ENCODE data around the gene BNC2. TPM values are rescaled to one million over a fixed set of nuclear protein-coding genes. Genes with fewer than 3 reads are reported as not detected.

The BNC2 gene
- total and polyA plus RNA-seq, 2 of the 13 experiments (the other 11 are each of a cell fraction or from before 2014, with no cell fraction given) = not detected

GRCh38 chr9:16767366-16767765, 103.1 kb downstream of the BNC2 start:
- Histone ChIP-seq H3K4me2 (ENCODE audit: low read depth, low read length) (no peak overlapping the region), H4K20me1 (ENCODE audit: insufficient read depth, low read length) (no peaks in the 10 kb centered on the region), H3K4me3 (replicated peaks in 1 of 3; ENCODE audit: insufficient read depth in 1 of 3, low read depth in 2 of 3, low read length in 3 of 3) (no peak overlapping the region), H3K79me2 (ENCODE audit: insufficient read depth, low read length) (no peaks in the 10 kb centered on the region), H3K9ac (ENCODE audit: insufficient read depth, low read depth, low read length) (no peak overlapping the region), H3K4me1 (ENCODE audit: insufficient read depth, low read length) (no peaks in the 10 kb centered on the region), H3K36me3 (replicated peaks in 1 of 2; ENCODE audit: control insufficient read depth in 1 of 2, insufficient read depth in 2 of 2, low read length in 2 of 2) (no peaks in the 10 kb centered on the region), H3K9me3 (ENCODE audit: low read length) (no peaks in the 10 kb centered on the region), H2AFZ (ENCODE audit: low read length) (no peak overlapping the region), H3K27me3 (ENCODE audit: control insufficient read depth in 1 of 2, insufficient read depth in 2 of 2, low read length in 2 of 2) (no peaks in the 10 kb centered on the region), H3K27ac (ENCODE audit: extremely low read length, insufficient read depth, low read length) (no peak overlapping the region)
- DNase-seq (ENCODE audit: low spot score) (no peak), FAIRE-seq (no peak), ATAC-seq (no peak)
- no TSS peak for BruUV-seq (replicated peaks)
- ChIA-PET CTCF (ENCODE audit: low intra/inter-chr PET ratio, low total read pairs) (no interaction called here), POLR2A (no interaction called here)
- TF ChIP-seq ZKSCAN1 (IDR thresholded peaks at IDR 0.05; ENCODE audit: low read length) (no peak), NCOA2 (CRISPR knock-in tag; IDR thresholded peaks at IDR 0.05) (no peak)
- 0% methylated on average over 3 of the region's 3 CpGs for WGBS (ENCODE audit: low lambda C conversion rate)
- intact Hi-C loops (cut with micrococcal nuclease; ENCODE audit: unreplicated experiment) = no loop called here
- in situ Hi-C loops (cut with HindIII; ENCODE audit: extremely low pct_ligation_motif_present, low pct_unique_long_range_greater_than_20kb) = no loop called here

DNA sequence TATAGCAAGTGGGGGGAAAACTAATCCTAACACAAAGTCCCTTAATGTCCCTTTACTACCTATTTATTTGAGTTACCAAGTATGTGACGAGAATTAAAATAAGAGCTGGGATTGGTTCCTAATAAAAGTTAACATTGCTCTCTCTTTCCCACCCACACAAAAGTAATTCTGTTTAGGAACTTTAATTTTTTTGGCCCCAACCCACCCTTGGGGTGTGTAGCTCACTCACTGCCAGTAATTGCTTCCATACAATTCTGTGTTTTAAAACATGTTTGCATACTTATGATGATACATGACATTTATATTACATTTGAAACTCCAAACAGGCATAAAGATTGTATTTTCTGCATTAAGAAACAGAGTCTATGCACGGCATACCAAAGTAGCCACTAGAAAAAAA, 106.5 kb downstream of the BNC2 start:
- Histone ChIP-seq H3K4me3 (replicated peaks in 1 of 3; ENCODE audit: insufficient read depth in 1 of 3, low read depth in 2 of 3, low read length in 3 of 3) (no peak overlapping the region), H2AFZ (ENCODE audit: low read length) (no peak overlapping the region), H3K9me3 (ENCODE audit: low read length) (no peaks in the 10 kb centered on the region), H3K9ac (ENCODE audit: insufficient read depth, low read depth, low read length) (no peak overlapping the region), H3K79me2 (ENCODE audit: insufficient read depth, low read length) (no peaks in the 10 kb centered on the region), H3K27me3 (ENCODE audit: control insufficient read depth in 1 of 2, insufficient read depth in 2 of 2, low read length in 2 of 2) (no peaks in the 10 kb centered on the region), H3K36me3 (replicated peaks in 1 of 2; ENCODE audit: control insufficient read depth in 1 of 2, insufficient read depth in 2 of 2, low read length in 2 of 2) (no peaks in the 10 kb centered on the region), H3K27ac (ENCODE audit: extremely low read length, insufficient read depth, low read length) (no peak overlapping the region), H3K4me1 (ENCODE audit: insufficient read depth, low read length) (no peaks in the 10 kb centered on the region), H4K20me1 (ENCODE audit: insufficient read depth, low read length) (no peaks in the 10 kb centered on the region), H3K4me2 (ENCODE audit: low read depth, low read length) (no peak overlapping the region)
- ATAC-seq = no peak
- intact Hi-C loops (cut with micrococcal nuclease; ENCODE audit: unreplicated experiment) (no loop called here), in situ Hi-C loops (cut with HindIII; ENCODE audit: extremely low pct_ligation_motif_present, low pct_unique_long_range_greater_than_20kb) (no loop called here)
- no peak for TF ChIP-seq FLYWCH1 (CRISPR knock-in tag; IDR thresholded peaks at IDR 0.05)
- TF ChIP-seq, protein P1, sequence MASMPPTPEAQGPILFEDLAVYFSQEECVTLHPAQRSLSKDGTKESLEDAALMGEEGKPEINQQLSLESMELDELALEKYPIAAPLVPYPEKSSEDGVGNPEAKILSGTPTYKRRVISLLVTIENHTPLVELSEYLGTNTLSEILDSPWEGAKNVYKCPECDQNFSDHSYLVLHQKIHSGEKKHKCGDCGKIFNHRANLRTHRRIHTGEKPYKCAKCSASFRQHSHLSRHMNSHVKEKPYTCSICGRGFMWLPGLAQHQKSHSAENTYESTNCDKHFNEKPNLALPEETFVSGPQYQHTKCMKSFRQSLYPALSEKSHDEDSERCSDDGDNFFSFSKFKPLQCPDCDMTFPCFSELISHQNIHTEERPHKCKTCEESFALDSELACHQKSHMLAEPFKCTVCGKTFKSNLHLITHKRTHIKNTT (CRISPR knock-in tag; IDR thresholded peaks at IDR 0.05) = no peak
- no peak for TF ChIP-seq TMF1 (CRISPR knock-in tag; IDR thresholded peaks at IDR 0.05; ENCODE audit: low read depth)
- no TSS peak for BruUV-seq (replicated peaks)
- WGBS (ENCODE audit: low lambda C conversion rate) = 0% methylated on average over 2 of the region's 2 CpGs
- CTCF ChIA-PET (ENCODE audit: low intra/inter-chr PET ratio, low total read pairs) = no interaction called here
- no peak for FAIRE-seq
- DNase-seq (ENCODE audit: low spot score) = no peak
- POLR2A ChIA-PET = no interaction called here
